ENCODE data around the gene EIF1AD.
"Not testable (repeated sequence)": the region's sequence is repeated elsewhere in the genome, so short reads cannot be mapped to it uniquely, and the experiment has no call there.

The EIF1AD gene

DNA sequence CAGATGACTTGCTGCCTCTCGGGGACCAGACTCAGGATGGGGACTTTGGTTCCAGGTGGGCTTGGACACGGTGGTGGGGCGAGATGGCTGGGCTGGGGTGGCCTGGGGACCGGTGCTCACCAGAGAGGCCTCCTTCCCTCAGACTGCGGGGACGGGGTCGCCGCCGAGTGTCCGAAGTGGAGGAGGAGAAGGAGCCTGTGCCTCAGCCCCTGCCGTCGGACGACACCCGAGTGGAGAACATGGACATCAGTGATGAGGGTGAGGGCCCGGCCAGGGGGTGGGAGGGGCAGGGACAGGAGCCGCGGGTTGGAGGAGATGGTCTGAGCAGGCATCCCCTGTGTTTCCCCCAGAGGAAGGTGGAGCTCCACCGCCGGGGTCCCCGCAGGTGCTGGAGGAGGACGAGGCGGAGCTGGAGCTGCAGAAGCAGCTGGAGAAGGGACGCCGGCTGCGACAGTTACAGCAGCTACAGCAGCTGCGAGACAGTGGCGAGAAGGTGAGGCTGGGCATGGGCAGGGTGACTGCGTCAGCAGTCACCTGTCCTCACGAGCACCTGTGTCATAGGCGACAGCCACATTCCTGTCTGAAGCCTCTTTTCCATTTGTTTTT is 34.5 kb downstream of the EIF1AD start:
- DNase-seq = no peak

DNA sequence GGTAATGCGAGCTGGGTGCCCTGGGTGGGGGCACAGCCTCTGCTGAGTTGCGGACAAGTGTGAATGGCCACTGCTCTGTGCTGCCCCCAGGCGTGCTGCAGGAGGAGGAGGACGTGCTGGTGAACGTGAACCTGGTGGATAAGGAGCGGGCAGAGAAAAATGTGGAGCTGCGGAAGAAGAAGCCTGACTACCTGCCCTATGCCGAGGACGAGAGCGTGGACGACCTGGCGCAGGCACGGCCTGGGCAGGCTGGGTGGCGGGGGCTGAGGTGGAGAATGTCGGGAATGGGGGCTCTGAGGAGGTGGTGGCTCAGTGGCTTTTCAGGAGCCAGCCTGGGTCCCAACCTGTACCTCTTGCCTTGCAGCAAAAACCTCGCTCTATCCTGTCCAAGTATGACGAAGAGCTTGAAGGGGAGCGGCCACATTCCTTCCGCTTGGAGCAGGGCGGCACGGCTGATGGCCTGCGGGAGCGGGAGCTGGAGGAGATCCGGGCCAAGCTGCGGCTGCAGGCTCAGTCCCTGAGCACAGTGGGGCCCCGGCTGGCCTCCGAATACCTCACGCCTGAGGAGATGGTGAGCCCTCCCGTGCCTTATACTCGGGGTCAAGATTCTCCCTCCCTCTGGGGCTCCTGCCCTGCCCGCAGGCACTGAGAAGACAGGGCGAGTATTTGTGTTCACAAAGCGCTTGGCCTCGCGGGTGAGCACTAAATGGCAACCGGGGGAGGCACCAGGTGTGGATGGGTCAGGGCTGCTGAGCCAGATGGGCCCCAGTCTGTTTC is 35.8 kb downstream of the EIF1AD start:
- DNase-seq = no peak

DNA sequence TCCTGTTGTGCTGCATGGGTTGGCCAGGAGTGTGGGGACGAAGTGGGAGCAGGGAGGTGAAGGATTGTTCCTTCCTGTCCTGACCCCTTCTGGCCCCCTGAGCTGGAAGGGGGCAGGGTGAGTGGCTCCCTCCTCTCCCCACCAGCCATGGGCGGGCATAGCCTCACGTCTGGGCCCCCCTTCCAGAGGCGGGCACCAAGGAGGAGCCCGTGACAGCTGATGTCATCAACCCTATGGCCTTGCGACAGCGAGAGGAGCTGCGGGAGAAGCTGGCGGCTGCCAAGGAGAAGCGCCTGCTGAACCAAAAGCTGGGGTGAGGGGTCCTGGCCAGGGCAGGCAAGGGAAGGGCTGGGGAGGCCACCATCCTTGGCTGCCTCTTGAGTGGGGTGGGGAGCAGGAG is 37.1 kb downstream of the EIF1AD start:
- no peak for DNase-seq

DNA sequence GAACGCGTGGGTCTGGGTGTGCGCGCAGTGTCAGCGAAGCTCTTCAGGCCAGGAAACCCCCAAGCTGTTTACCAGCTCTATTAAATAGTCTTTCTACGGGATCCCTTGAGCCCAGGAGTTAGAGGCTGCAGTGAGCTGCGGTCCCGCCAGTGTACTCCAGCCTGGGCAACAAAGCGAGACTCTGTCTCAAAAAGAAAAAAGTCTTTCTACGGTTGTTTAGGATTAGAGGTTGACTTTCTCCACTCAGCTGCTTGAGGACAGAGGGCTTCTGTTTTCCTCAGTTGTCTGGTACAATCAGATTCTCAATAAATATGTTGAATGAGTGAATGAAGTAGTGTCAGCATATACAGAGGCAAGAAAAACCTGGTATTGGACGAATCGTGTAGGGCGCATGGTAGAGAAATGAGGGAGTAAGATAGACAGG is 39.8 kb downstream of the EIF1AD start:
- no peak for DNase-seq

DNA sequence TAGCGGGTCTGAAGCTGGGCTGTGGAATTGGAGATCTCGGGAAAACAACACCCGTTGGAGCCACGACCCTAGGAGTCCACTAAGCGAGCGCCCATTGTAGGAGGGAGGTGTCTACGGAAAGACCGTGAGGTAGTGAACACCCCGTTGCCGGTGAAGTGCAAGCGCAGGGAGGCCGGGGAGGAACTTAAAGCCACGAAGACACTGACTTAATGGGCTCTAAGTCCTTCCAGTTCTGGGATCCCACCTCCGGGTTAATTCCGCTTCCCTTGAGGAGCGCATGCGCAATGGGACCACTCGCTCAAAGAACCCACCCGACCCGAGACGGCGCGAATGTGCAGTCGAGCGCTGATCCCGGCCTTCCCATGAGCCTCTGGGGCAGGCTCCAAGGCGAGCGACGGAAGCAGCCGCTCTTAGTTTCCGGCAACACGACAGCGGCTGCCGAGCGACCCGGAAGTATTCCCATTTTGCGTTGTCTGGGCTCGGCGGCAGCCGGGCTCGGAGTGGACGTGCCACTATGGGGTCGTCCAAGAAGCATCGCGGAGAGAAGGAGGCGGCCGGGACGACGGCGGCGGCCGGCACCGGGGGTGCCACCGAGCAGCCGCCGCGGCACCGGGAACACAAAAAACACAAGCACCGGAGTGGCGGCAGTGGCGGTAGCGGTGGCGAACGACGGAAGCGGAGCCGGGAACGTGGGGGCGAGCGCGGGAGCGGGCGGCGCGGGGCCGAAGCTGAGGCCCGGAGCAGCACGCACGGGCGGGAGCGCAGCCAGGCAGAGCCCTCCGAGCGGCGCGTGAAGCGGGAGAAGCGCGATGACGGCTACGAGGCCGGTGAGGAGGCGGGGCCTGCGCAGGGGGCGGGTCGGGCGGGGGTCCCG is 40.5 kb downstream of the EIF1AD start, which contains the start of gene SART1:
Gene SART1 (plus strand): TSS at position 468 of the 874 bp plus-strand sequence. CDS start 47 bp downstream, at position 515.
- DNase-seq = peak; percentile 99

DNA sequence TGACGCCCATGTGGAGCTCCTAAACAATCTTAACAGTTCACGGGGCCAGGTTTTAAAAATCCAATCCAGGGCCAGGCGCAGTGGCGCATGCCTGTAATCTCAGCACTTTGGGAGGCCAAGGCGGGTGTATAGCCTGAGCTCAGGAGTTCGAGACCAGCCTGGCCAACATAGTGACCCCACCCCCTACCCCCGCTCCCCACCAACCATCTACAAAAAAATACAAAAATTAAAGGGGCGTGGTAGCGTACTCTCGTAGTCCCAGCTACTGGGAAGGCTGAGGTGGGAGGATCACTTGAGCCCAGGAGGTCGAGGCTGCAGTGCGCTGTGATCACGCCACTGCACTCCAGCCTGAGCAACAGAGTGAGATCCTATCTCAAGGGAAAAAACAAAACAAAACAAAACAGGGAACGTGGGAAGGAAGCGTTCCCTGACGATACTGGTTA is 41.1 kb downstream of the EIF1AD start:
- DNase-seq = no peak

DNA sequence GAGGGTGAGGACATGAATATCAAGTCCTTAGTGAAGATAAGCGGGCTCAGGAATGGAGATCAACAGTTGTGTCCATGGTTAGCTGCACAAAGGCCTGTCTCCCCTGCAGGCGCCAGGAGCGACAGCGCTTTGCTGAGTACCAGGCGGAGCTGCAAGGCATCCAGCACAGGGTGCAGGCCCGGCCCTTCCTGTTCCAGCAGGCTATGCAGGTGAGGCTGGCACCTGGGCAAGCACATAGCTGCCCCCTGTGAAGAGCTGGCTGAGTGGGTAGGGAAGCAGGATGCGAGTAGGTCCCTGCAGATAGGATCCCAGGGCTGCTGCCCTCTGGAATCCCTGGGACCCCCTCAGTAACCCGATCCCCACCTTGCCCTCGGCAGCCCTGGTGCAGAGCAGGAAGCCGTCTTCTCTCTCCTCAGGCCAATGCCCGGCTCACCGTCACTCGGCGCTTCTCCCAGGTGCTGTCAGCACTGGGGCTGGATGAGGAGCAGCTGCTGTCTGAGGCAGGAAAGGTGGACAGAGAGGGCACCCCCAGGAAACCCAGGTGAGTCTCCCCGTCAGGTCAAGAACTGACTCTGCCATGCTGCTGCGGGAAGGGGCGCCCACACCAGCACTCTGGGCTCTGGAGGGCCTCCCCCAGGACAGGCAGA is 43.1 kb downstream of the EIF1AD start:
- no peak for DNase-seq

DNA sequence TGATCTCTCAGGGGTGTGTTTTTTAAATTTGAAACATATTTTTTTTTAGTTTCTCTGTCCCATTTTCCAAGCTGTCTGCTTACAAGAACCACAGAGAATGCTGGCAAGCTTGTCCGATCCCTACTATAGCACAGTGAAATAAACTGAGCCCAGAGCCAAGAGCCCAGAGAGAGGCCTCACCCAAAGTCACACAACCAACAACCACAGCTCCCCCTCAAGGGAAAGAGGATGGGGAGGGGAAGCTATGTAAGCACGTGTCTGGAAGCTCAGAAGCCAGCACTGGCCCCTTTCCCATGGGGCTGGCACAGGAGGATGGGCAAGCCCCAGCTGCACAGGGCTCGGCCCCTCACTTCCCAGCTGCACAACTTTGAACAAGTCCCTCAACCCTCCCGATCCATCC is 43.7 kb downstream of the EIF1AD start:
- no peak for DNase-seq

DNA sequence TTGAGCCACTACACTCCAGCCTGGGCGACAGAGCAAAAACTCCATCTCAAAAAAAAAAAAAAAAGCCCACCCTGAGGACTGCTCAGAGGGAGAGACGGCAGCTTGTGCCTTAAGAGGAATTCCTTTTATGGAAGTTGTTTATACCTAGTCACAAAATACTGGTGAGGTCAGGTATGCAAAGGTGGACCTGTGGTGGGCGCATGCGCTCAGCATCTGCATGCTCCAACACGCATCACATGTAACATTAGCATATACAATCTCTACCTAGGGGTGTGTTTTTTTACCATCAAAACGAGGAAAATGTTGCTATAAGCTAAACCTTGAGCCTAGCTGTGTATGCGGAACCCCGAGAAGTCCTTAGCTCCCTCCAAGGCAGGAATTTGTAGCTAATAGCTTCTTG is 47.2 kb downstream of the EIF1AD start:
- no peak for DNase-seq

DNA sequence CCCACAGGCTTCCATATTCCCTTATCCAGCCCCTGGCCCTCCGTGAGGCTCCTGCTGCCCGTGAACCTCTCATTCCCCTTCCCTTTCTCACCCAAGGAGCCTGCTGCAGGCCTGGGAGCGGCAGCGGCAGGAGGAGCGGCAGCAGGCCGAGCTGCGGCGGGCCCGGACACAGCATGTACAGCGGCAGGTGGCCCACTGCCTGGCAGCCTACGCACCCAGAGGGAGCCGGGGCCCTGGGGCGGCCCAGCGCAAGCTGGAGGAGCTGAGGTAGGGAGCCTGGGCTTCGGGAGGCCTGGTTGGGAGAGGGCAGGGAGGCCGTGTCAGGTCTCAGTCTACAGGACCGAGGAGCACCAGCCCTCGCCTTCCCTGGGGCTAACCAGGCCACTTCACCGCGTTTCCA is 48.5 kb downstream of the EIF1AD start:
- DNase-seq = no peak

DNA sequence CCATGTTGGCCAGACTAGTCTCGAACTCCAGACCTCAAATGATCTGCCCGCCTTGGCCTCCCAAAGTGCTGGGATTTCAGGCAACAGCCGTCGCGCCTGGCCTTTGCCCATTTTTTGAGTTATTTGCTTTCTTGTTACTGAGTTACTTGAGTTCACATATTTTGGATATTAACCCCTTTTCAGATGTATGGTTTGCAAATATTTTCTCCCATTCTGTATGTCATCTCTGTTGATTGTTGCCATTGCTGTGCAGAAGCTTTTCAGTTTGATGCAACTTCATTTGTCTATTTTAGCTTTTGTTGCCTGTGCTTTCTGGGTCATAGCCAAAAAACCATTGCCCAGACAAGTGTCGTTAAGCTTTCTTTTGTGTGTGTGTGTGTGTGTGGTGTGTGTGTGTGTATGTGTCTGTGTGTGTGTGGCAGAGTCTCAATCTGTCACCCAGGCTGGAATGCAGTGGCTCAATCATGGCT is 49.9 kb downstream of the EIF1AD start:
- DNase-seq = no peak

DNA sequence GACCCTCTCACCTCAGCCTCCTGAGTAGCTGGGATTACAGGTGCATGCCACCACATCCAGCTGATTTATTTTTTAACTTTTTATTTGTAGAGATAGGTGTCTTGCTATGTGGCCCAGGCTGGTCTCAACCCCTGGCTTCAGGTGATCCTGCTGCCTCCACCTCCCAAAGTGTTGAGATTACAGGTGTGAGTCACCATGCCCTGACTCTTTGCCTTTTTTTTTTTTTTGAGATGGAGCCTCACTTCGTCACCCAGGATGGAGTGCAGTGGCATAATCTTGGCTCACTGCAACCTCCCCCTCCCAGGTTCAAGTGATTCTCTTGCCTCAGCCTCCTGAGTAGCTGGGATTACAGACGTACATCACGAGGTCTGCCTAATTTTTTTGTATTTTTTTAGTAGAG is 50.3 kb downstream of the EIF1AD start:
- DNase-seq = not testable (repeated sequence)

DNA sequence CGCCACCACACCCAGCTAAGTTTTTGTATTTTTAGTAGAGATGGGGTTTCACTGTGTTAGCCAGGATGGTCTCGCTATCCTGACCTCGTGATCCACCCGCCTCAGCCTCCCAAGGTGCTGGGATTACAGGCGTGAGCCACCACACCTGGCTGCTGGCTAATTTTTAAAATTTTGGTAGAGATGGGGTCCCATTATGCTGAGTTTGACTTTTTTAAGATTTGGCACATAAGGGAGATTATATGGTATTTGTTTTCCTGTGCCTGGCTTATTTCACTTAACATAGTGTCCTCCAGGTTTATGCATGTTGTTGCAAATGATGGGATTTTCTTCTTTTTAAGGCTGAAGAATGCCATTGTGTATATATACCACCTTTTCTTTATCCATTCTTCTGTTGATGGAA is 51.2 kb downstream of the EIF1AD start:
- DNase-seq = not testable (repeated sequence)

DNA sequence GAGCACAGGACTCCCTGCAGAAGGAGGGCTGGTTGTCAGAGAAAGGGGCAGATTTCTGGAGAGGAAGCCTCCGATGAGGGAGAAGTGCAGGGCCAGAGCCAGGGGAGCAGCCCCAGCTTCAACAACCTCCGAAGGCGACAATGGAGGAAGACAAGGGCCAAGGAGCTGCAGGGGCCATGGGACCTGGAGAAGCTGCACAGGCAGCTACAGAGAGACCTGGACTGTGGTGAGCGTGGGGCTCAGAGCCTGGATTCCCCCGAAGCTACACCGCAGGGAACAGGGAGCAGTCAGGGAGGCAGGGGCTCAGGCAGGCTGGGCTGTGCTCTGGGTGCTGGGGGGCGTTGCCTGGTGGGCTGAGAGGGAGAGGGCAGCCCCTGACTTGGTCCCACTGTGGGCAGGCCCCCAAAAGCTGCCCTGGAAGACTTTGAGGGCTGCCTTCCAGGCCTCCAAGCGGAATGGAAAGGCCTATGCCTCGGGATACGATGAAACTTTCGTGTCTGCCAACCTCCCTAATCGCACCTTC is 54.3 kb downstream of the EIF1AD start:
- DNase-seq = no peak

DNA sequence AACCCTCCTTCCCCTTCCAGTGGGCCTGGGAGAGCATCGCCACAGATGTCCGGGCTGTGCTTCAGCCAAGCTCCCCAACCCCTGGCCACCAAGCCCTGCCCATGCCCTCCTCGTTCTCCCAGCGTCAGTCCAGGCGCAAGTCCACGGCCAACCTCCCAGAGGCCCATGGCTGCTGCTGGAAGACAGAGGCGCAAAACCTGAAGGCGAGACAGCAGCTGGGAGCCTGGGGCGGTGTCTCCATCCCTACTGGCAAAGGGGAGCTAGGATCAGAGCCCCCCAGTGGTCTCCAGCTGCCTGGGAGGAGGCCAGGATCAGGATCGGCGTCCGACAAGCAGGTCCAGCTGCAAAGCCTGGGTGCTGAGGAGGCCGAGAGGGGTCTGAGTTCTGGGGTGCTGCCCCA is 54.8 kb downstream of the EIF1AD start:
- no peak for DNase-seq

DNA sequence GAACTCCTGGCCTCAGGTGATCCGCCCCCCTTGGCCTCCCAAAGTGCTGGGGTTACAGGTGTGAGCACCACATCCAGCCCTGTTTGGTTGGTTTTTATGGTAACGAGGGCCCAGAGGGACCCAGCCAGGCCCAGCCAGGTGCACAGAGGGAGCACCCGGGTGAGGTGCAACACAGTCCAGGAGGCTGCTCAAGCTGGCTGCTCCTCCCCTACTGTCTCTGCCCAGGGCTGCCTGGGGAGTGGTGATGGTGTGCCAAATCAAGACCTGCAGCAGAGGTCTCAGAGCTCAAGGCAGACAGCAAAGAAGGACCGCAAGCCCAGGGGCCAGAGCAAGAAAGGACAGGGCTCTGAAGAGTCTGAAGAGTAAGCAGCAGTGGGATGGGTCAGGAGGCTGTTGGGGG is 55.3 kb downstream of the EIF1AD start:
- DNase-seq = no peak

All from hematopoietic multipotent progenitor cell treated with erythropoietin and hydrocortisone succinate and interleukin-3 and kit ligand, for 8 days (in vitro differentiated cells).